ENCODE data around the gene ULBP3. TPM values are rescaled to one million over a fixed set of nuclear protein-coding genes. Genes with fewer than 3 reads are reported as not detected.

Gene ULBP3
- total RNA-seq, 1 experiment from 2014 or later: 8.1 TPM

DNA sequence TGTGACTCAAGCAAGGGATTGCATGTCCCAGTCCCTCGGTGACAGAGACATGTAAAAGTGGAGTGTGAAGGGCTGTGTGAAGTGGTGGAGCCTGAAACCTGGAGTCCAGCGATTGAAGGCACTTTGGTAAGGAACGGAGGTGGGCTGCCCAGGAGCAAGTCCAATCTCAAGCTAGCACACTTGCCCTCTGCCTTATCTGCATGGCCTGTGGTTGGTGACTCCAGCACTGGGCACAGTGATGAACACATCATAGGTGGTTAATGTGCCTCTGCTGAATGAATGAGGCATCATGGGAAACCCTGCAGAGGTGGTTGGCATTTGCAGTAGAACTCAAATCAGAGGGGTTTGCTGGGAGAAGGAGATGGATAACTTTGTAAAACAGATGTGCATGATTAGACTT is 14.9 kb upstream of the ULBP3 start:
- H3K4me3 ChIP-seq (ENCODE audit: low read depth, low read length): no peak overlapping the region
- H3K4me1 ChIP-seq: no peaks in the 10 kb centered on the region
- Mint-ChIP-seq H3K27ac (ENCODE audit: unreplicated experiment) (no peak overlapping the region), H3K27me3 (ENCODE audit: insufficient read depth, unreplicated experiment) (no peaks in the 10 kb centered on the region), H3K4me1 (ENCODE audit: low read depth, unreplicated experiment) (no peaks in the 10 kb centered on the region), H3K4me3 (ENCODE audit: unreplicated experiment) (no peak overlapping the region), H3K9me3 (ENCODE audit: unreplicated experiment) (no peaks in the 10 kb centered on the region), H3K36me3 (ENCODE audit: insufficient read depth, unreplicated experiment) (no peaks in the 10 kb centered on the region)
- H3K9me3 ChIP-seq: no peaks in the 10 kb centered on the region
- no peaks in the 10 kb centered on the region for H3K27me3 ChIP-seq (replicated peaks; ENCODE audit: control insufficient read depth, insufficient read depth, low read length)
- CTCF ChIA-PET: no interaction called here
- no peaks in the 10 kb centered on the region for H3K36me3 ChIP-seq (ENCODE audit: control insufficient read depth, insufficient read depth, low read length)
- no TSS peak for BruUV-seq (replicated peaks)
- POLR2A ChIA-PET: no interaction called here
- intact Hi-C loops (cut with micrococcal nuclease; ENCODE audit: unreplicated experiment): no loop called here
- TF ChIP-seq CTCF (IDR thresholded peaks at IDR 0.05; ENCODE audit: insufficient read depth in 1 of 2, low read depth in 1 of 2, low read length in 1 of 2, severe bottlenecking in 1 of 2, unreplicated experiment in 1 of 2): no peak
- no peak for DNase-seq

GRCh38 chr6:150081702-150082101 is 12.8 kb upstream of the ULBP3 start:
- POLR2A ChIA-PET: no interaction called here
- no peak overlapping the region for H3K27ac Mint-ChIP-seq (ENCODE audit: unreplicated experiment)
- no peaks in the 10 kb centered on the region for H3K4me1 Mint-ChIP-seq (ENCODE audit: low read depth, unreplicated experiment)
- intact Hi-C loops (cut with micrococcal nuclease; ENCODE audit: unreplicated experiment): no loop called here
- Histone ChIP-seq H3K9me3 (no peaks in the 10 kb centered on the region), H3K36me3 (ENCODE audit: control insufficient read depth, insufficient read depth, low read length) (no peaks in the 10 kb centered on the region), H3K27me3 (replicated peaks; ENCODE audit: control insufficient read depth, insufficient read depth, low read length) (no peaks in the 10 kb centered on the region), H3K4me1 (no peaks in the 10 kb centered on the region), H3K4me3 (ENCODE audit: low read depth, low read length) (no peak overlapping the region)
- CTCF ChIA-PET: interaction anchor here (0.7 to 1.8 kb wide), 3 partner anchors 119 to 238 kb away, joined by 3 to 9 read pairs (median 7); no protein-coding TSS in a partner anchor
- H3K4me3 Mint-ChIP-seq (ENCODE audit: unreplicated experiment): no peak overlapping the region
- H3K27me3 Mint-ChIP-seq (ENCODE audit: insufficient read depth, unreplicated experiment): peaks cover 6% of the 10 kb centered on the region
- no peaks in the 10 kb centered on the region for H3K36me3 Mint-ChIP-seq (ENCODE audit: insufficient read depth, unreplicated experiment)
- TF ChIP-seq CTCF (IDR thresholded peaks at IDR 0.05; ENCODE audit: insufficient read depth in 1 of 2, low read depth in 1 of 2, low read length in 1 of 2, severe bottlenecking in 1 of 2, unreplicated experiment in 1 of 2): no peak
- no TSS peak for BruUV-seq (replicated peaks)
- H3K9me3 Mint-ChIP-seq (ENCODE audit: unreplicated experiment): no peaks in the 10 kb centered on the region
- DNase-seq: no peak

DNA sequence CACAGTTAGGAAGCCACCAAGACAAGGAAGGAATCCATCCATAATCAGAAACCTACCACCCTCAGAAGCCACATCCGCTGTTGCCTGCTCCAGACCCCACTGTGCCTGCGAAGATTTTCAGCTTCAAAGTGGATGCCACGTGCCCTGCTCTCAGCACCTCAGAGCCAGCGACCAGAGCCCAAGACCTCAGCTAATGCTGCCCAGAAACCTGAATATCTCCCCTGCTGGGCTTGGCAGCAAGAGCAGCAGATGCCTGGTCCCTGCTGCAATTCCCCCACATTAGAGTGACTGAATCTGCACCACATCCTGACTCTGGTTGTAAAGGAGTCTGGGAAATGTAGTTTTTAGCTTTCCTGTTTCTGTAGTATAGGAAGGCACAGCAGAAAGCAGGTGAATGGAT is 10.7 kb upstream of the ULBP3 start:
- H3K4me3 Mint-ChIP-seq (ENCODE audit: unreplicated experiment): no peak overlapping the region
- BruUV-seq (replicated peaks): no TSS peak

More for the DNA sequence above, 10.7 kb upstream of the ULBP3 start:
- ChIA-PET CTCF (interaction anchor here (1.0 to 2.7 kb wide), 4 partner anchors 11 to 316 kb away, joined by 5 to 14 read pairs (median 6); partner anchors contain the start of gene ULBP3), POLR2A (no interaction called here)
- no peak for DNase-seq
- no peaks in the 10 kb centered on the region; the same call in 1 of the 2 replicates for H3K27me3 ChIP-seq (replicated peaks; ENCODE audit: control insufficient read depth, insufficient read depth, low read length)
- H3K36me3 ChIP-seq (ENCODE audit: control insufficient read depth, insufficient read depth, low read length): no peaks in the 10 kb centered on the region
- no peaks in the 10 kb centered on the region for H3K4me1 ChIP-seq
- TF ChIP-seq CTCF (IDR thresholded peaks at IDR 0.05; ENCODE audit: insufficient read depth in 1 of 2, low read depth in 1 of 2, low read length in 1 of 2, severe bottlenecking in 1 of 2, unreplicated experiment in 1 of 2): no peak
- Mint-ChIP-seq H3K4me1 (ENCODE audit: low read depth, unreplicated experiment) (no peaks in the 10 kb centered on the region), H3K36me3 (ENCODE audit: insufficient read depth, unreplicated experiment) (no peaks in the 10 kb centered on the region), H3K9me3 (ENCODE audit: unreplicated experiment) (no peaks in the 10 kb centered on the region), H3K27ac (ENCODE audit: unreplicated experiment) (no peak overlapping the region), H3K27me3 (ENCODE audit: insufficient read depth, unreplicated experiment) (peaks cover 7% of the 10 kb centered on the region)
- intact Hi-C loops (cut with micrococcal nuclease; ENCODE audit: unreplicated experiment): loop anchor here (1.0 kb wide), 3 partner anchors 123 to 316 kb away; no protein-coding TSS in a partner anchor
- H3K4me3 ChIP-seq (ENCODE audit: low read depth, low read length): no peak overlapping the region
- H3K9me3 ChIP-seq: no peaks in the 10 kb centered on the region

Measured in Caco-2 (cell line).